K562 (cell line): ENCODE data around the gene TMEM19. TPM values are rescaled to one million over a fixed set of nuclear protein-coding genes. Genes with fewer than 3 reads are reported as not detected.
A peak's percentile ranks its signal among the peaks of the same experiment; 100 is the strongest.

Source experiments
- ARNT ChIP-seq, 2 experiments: fragments of 450-650 bp; IDR thresholded peaks; 2 replicates each; pipeline ENCODE4 v1.6.1; 2016; ENCODE audit warnings: mild to moderate bottlenecking in 1 of 2
- BDP1 ChIP-seq: IDR thresholded peaks from 3 replicates; pipeline ENCODE4 v1.6.1; 2011; ENCODE audit not compliant: insufficient read length, insufficient read depth
- BRF1 ChIP-seq: IDR thresholded peaks from 3 replicates; pipeline ENCODE4 v1.6.1; 2011; ENCODE audit warnings: borderline replicate concordance, mild to moderate bottlenecking; ENCODE audit not compliant: insufficient read length; ENCODE audit errors: extremely low read depth
- CBFA2T2 ChIP-seq: fragments of 450-650 bp; conservative IDR thresholded peaks from 2 replicates; pipeline ENCODE4 v1.6.1; 2017; ENCODE audit warnings: mild to moderate bottlenecking
- HDAC8 ChIP-seq: fragments of 450-650 bp; IDR thresholded peaks from 2 replicates; pipeline ENCODE4 v1.6.1; 2016; ENCODE audit warnings: mild to moderate bottlenecking, missing genetic modification characterization, moderate library complexity, missing compliant biosample characterization
- MECOM ChIP-seq: fragments of 250-450 bp; sonication (Bioruptor Pico); IDR thresholded peaks from 2 replicates; pipeline ENCODE4 v1.8.0; 2022; ENCODE audit warnings: inconsistent platforms
- NBN ChIP-seq: fragments of 450-650 bp; IDR thresholded peaks from 2 replicates; pipeline ENCODE4 v1.6.1; 2016; ENCODE audit warnings: low read depth, mild to moderate bottlenecking
- NFE2 ChIP-seq: IDR thresholded peaks from 2 replicates; pipeline ENCODE4 v1.6.1; 2014; ENCODE audit warnings: antibody characterized with exemption, low read depth
- NKRF ChIP-seq: fragments of 450-650 bp; IDR thresholded peaks from 2 replicates; pipeline ENCODE4 v1.6.1; 2016; ENCODE audit warnings: borderline replicate concordance
- PHF20 ChIP-seq: fragments of 450-650 bp; IDR thresholded peaks from 2 replicates; pipeline ENCODE4 v1.6.1; 2018; ENCODE audit not compliant: partially characterized antibody
- SAFB ChIP-seq: fragments of 200-400 bp; formaldehyde crosslinking; IDR thresholded peaks from 2 replicates; pipeline ENCODE4 v1.6.1; 2017; ENCODE audit warnings: low read depth, low read length, borderline replicate concordance
- SIN3A ChIP-seq, 2 experiments: fragments of 150-350 bp in 1 of 2; IDR thresholded peaks; 2 replicates each; pipeline ENCODE4 v1.6.1; 2011 to 2016; ENCODE audit warnings: borderline replicate concordance in 2 of 2, low read depth in 2 of 2, low read length in 2 of 2, mild to moderate bottlenecking in 2 of 2, moderate library complexity in 2 of 2; ENCODE audit not compliant: control insufficient read depth in 1 of 2
- SIX5 ChIP-seq, 2 experiments: IDR thresholded peaks; 2 replicates each; pipeline ENCODE4 v1.6.1; 2011; ENCODE audit warnings: low read length in 2 of 2, borderline replicate concordance in 1 of 2, low read depth in 1 of 2, mild to moderate bottlenecking in 1 of 2, moderate library complexity in 1 of 2; ENCODE audit not compliant: insufficient read depth in 1 of 2
- SMAD3 ChIP-seq: fragments of 450-650 bp; formaldehyde crosslinking; conservative IDR thresholded peaks from 2 replicates; pipeline ENCODE4 v1.4.0; 2020; ENCODE audit warnings: mild to moderate bottlenecking
- SOX6 ChIP-seq: fragments of 450-650 bp; IDR thresholded peaks from 2 replicates; pipeline ENCODE4 v1.6.1; 2014; ENCODE audit warnings: mild to moderate bottlenecking
- TBP ChIP-seq: optimal IDR thresholded peaks from 2 replicates; pipeline ENCODE3; 2011; ENCODE audit warnings: low read depth, low read length, improper control_type of control experiment
- ZKSCAN3 ChIP-seq: fragments of 250-450 bp; sonication (Bioruptor Pico); IDR thresholded peaks from 2 replicates; pipeline ENCODE4 v1.4.0; 2020
- ZNF212 ChIP-seq: fragments of 450-650 bp; formaldehyde crosslinking; IDR thresholded peaks from 2 replicates; pipeline ENCODE4 v1.4.0; 2020; ENCODE audit warnings: mild to moderate bottlenecking
- ZNF316 ChIP-seq: fragments of 450-650 bp; IDR thresholded peaks from 2 replicates; pipeline ENCODE4 v1.6.1; 2016
- polyA plus RNA-seq, 8 experiments: library from polyadenylated mRNA; depleted of rRNA in 4 of 8; stranded (reverse) in 5 of 8; unstranded in 3 of 8; fragments of >200 nt; fragmentation: Nextera tagmentation in 2 of 8; fragmentation: Illumina TruSeq in 1 of 8; extraction: Ambion mirVana in 2 of 8; extraction: Trizol in 1 of 8; gene quantifications; 2 replicates each; pipeline versions ENCODE4 v1.2.1 to v1.2.3, GENCODE V29; 2011 to 2014; ENCODE audit warnings: inconsistent platforms in 1 of 8, missing spikeins in 1 of 8
- total RNA-seq, 7 experiments: library from RNA; depleted of rRNA in 6 of 7; stranded (reverse); fragments of >200 nt in 6 of 7; fragmentation: Illumina TruSeq in 2 of 7; extraction: Trizol in 2 of 7; gene quantifications; 2 replicates each; pipeline versions ENCODE4 v1.2.1 to v1.2.3, GENCODE V29; 2011 to 2021; ENCODE audit warnings: low replicate concordance in 1 of 7
- TF ChIP-seq, protein P1 (sequence below): fragments of 250-450 bp; sonication (Bioruptor Pico); IDR thresholded peaks from 2 replicates; pipeline ENCODE4 v1.4.0; 2020; ENCODE audit warnings: mild to moderate bottlenecking, moderate library complexity
- TF ChIP-seq, protein P2 (sequence below): fragments of 450-650 bp; IDR thresholded peaks from 2 replicates; pipeline ENCODE4 v1.6.1; 2016; ENCODE audit warnings: low read depth, mild to moderate bottlenecking, moderate library complexity
- TF ChIP-seq, protein P3 (sequence below): fragments of 250-450 bp; sonication (Bioruptor Pico); IDR thresholded peaks from 2 replicates; pipeline ENCODE4 v1.8.0; 2022; ENCODE audit warnings: moderate library complexity, mild to moderate bottlenecking, inconsistent platforms
- TF ChIP-seq, protein P4 (sequence below): fragments of 450-650 bp; IDR thresholded peaks from 2 replicates; pipeline ENCODE4 v1.6.1; 2016; ENCODE audit warnings: antibody characterized with exemption

TMEM19 gene
- total and polyA plus RNA-seq, 9 of the 15 experiments (the other 6 are each of a cell fraction or from before 2014, with no cell fraction given), result 8.2 to 24.2 (median 17.2) TPM

- TF ChIP-seq, protein P1, sequence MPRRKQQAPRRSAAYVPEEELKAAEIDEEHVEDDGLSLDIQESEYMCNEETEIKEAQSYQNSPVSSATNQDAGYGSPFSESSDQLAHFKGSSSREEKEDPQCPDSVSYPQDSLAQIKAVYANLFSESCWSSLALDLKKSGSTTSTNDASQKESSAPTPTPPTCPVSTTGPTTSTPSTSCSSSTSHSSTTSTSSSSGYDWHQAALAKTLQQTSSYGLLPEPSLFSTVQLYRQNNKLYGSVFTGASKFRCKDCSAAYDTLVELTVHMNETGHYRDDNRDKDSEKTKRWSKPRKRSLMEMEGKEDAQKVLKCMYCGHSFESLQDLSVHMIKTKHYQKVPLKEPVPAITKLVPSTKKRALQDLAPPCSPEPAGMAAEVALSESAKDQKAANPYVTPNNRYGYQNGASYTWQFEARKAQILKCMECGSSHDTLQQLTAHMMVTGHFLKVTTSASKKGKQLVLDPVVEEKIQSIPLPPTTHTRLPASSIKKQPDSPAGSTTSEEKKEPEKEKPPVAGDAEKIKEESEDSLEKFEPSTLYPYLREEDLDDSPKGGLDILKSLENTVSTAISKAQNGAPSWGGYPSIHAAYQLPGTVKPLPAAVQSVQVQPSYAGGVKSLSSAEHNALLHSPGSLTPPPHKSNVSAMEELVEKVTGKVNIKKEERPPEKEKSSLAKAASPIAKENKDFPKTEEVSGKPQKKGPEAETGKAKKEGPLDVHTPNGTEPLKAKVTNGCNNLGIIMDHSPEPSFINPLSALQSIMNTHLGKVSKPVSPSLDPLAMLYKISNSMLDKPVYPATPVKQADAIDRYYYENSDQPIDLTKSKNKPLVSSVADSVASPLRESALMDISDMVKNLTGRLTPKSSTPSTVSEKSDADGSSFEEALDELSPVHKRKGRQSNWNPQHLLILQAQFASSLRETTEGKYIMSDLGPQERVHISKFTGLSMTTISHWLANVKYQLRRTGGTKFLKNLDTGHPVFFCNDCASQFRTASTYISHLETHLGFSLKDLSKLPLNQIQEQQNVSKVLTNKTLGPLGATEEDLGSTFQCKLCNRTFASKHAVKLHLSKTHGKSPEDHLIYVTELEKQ (CRISPR knock-in tag), result no peak
- no peak for TF ChIP-seq HDAC8 (tag)
- TF ChIP-seq, protein P2, sequence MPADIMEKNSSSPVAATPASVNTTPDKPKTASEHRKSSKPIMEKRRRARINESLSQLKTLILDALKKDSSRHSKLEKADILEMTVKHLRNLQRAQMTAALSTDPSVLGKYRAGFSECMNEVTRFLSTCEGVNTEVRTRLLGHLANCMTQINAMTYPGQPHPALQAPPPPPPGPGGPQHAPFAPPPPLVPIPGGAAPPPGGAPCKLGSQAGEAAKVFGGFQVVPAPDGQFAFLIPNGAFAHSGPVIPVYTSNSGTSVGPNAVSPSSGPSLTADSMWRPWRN, result peak; percentile 47; the same call in 1 of the 2 replicates
- TF ChIP-seq PHF20, result no peak
- TF ChIP-seq ARNT (IDR thresholded peaks at IDR 0.05), result peak; percentile 65 to 91; a peak in 3 of 4 replicates
- TF ChIP-seq ZKSCAN3 (CRISPR knock-in tag), result no peak
- peak; percentile 84 for TF ChIP-seq NBN
- 0 out of 2 replicates have a peak, but pooled peaks have one; percentile 17 for TF ChIP-seq NFE2
- no peak for TF ChIP-seq ZNF316
- TF ChIP-seq SIN3A (IDR thresholded peaks at IDR 0.05; ENCODE audit: borderline replicate concordance in 2 of 2, control insufficient read depth in 1 of 2, low read depth in 2 of 2, low read length in 2 of 2), result no peak
- peak; percentile 70 for TF ChIP-seq MECOM (CRISPR knock-in tag)
- no peak for TF ChIP-seq TBP
- no peak for TF ChIP-seq NKRF
- TF ChIP-seq SAFB, result no peak
- TF ChIP-seq, protein P3, sequence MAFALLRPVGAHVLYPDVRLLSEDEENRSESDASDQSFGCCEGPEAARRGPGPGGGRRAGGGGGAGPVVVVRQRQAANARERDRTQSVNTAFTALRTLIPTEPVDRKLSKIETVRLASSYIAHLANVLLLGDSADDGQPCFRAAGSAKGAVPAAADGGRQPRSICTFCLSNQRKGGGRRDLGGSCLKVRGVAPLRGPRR (CRISPR knock-in tag), result no peak
- peak; percentile 90 for TF ChIP-seq SOX6
- TF ChIP-seq BDP1, result no peak
- TF ChIP-seq ZNF212, result no peak
- TF ChIP-seq, protein P4, sequence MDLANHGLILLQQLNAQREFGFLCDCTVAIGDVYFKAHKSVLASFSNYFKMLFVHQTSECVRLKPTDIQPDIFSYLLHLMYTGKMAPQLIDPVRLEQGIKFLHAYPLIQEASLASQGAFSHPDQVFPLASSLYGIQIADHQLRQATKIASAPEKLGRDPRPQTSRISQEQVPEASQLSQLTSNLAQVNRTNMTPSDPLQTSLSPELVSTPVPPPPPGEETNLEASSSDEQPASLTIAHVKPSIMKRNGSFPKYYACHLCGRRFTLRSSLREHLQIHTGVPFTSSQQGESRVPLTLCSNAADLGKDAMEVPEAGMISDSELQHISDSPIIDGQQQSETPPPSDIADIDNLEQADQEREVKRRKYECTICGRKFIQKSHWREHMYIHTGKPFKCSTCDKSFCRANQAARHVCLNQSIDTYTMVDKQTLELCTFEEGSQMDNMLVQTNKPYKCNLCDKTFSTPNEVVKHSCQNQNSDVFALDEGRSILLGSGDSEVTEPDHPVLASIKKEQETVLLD, result peak; percentile 82; the same call in 1 of the 2 replicates
- TF ChIP-seq CBFA2T2, result peak; percentile 96
- TF ChIP-seq SIX5 (IDR thresholded peaks at IDR 0.05; ENCODE audit: borderline replicate concordance in 1 of 2, insufficient read depth in 1 of 2, low read depth in 1 of 2, low read length in 2 of 2), result no peak
- TF ChIP-seq BRF1, result no peak
- no peak for TF ChIP-seq SMAD3 (CRISPR knock-in tag)
Measured at GRCh38 chr12:71752891-71753290, 67.0 kb downstream of the TMEM19 start (continued).
